Activated CD4-positive, alpha-beta T cell treated with anti-CD3 and anti-CD28 coated beads for 24 hours (primary cell): ENCODE data around the gene VASN.
"Not testable (repeated sequence)": the region's sequence is repeated elsewhere in the genome, so short reads cannot be mapped to it uniquely, and the experiment has no call there.

Experiments
- DNase-seq, 2 donors: peaks; one replicate each; pipeline ENCODE4 v3.0.0-alpha.2; 2020; ENCODE audit warnings: low read depth in 2 of 2

VASN gene

GRCh38 chr16:4337540-4338088 is 34.0 kb upstream of the VASN start:
- no peak for DNase-seq

- DNase-seq = no peak
Observed at GRCh38 chr16:4338125-4338582, 33.5 kb upstream of the VASN start.

- DNase-seq = no peak
Observed at GRCh38 chr16:4338712-4339299, 32.8 kb upstream of the VASN start.

- no peak for DNase-seq
Observed at GRCh38 chr16:4339455-4339854, 32.2 kb upstream of the VASN start.

- DNase-seq = no peak
Observed at GRCh38 chr16:4339909-4340308, 31.7 kb upstream of the VASN start.

GRCh38 chr16:4340443-4340842 is 31.2 kb upstream of the VASN start:
- no peak for DNase-seq

GRCh38 chr16:4341250-4341649 is 30.4 kb upstream of the VASN start:
- no peak for DNase-seq

GRCh38 chr16:4342866-4343744 is 28.5 kb upstream of the VASN start:
- no peak for DNase-seq

- DNase-seq = not testable (repeated sequence)
Observed at GRCh38 chr16:4344300-4344982, 27.2 kb upstream of the VASN start.

- DNase-seq = no peak
Observed at GRCh38 chr16:4344983-4345835, 26.4 kb upstream of the VASN start.

GRCh38 chr16:4345836-4346781 is 25.5 kb upstream of the VASN start:
- no peak for DNase-seq

- DNase-seq = no peak
Observed at GRCh38 chr16:4347010-4347409, 24.6 kb upstream of the VASN start.

- no peak for DNase-seq
Observed at GRCh38 chr16:4347765-4348509, 23.7 kb upstream of the VASN start.

GRCh38 chr16:4349332-4349731 is 22.3 kb upstream of the VASN start:
- no peak for DNase-seq

GRCh38 chr16:4350365-4350786 is 21.3 kb upstream of the VASN start:
- no peak for DNase-seq

GRCh38 chr16:4350787-4351659 is 20.6 kb upstream of the VASN start, which contains the start of gene PAM16:
PAM16 (minus strand) TSS chr16:4351321; CDS start chr16:4351234, 87 bp downstream.
- peak; percentile 98 to 99 for DNase-seq

GRCh38 chr16:4351880-4352279 is 19.8 kb upstream of the VASN start:
- no peak for DNase-seq

GRCh38 chr16:4352843-4353242 is 18.8 kb upstream of the VASN start:
- no peak for DNase-seq
